K562 (cell line): ENCODE data around the gene RALGAPB. TPM values are rescaled to one million over a fixed set of nuclear protein-coding genes. Genes with fewer than 3 reads are reported as not detected.

Experiments
- ATAC-seq: fragments of 200-7000 bp; cut with Tn5 transposase; 3 replicates; pipeline ENCODE4 v1.9.1; 2020; ENCODE audit warnings: moderate library complexity
- BruUV-seq: library from RNA; stranded (reverse); fragments of 400-500 nt; replicated peaks from 2 replicates; lab custom pipeline; 2021; lab: Mats Ljungman, UMichigan
- CTCF ChIA-PET: fragments of 300-600 bp; formaldehyde crosslinking; extraction: SDS; loops from one replicate; lab custom pipeline; 2021; ENCODE audit warnings: low intra/inter-chr PET ratio; lab: Yijun Ruan, JAX
- POLR2A ChIA-PET: fragments of 300-600, 350-650 bp; sonication (Branson Sonifier 250); formaldehyde crosslinking; extraction: SDS; loops from one replicate; lab custom pipeline; 2021; ENCODE audit warnings: antibody characterized with exemption, inconsistent platforms; lab: Yijun Ruan, JAX
- DNase-seq, 4 experiments: peaks; one replicate each; pipeline versions ENCODE4 v3.0.0 to v3.0.0-alpha.2; 2011 to 2018; ENCODE audit warnings: low spot score in 3 of 4, mixed read lengths in 3 of 4; ENCODE audit errors: extremely low read depth in 1 of 4
- FAIRE-seq: peaks from 2 replicates; lab custom pipeline; 2011; peaks lifted over from hg19 to GRCh38; lab: Jason Lieb, UNC
- H2AFZ ChIP-seq: 2 replicates; pipeline ENCODE4 v1.6.0; 2011; ENCODE audit warnings: low read depth, low read length, control low read depth, inconsistent platforms
- H3K27ac ChIP-seq: fragments of 200-600 bp; 3 replicates; pipeline ENCODE4 v1.8.0; 2011; ENCODE audit warnings: low read depth, mild to moderate bottlenecking, control low read depth, inconsistent platforms, low read length, moderate library complexity, mixed read lengths; ENCODE audit errors: extremely low read depth
- H3K27me3 ChIP-seq, 2 experiments: fragments of 300-600 bp in 1 of 2; 2 replicates in 1 of 2; 3 replicates in 1 of 2; pipeline versions ENCODE4 v1.6.0 to v1.8.0; 2011; ENCODE audit warnings: inconsistent platforms in 2 of 2, low read length in 2 of 2, mild to moderate bottlenecking in 1 of 2, mixed read lengths in 1 of 2, moderate library complexity in 1 of 2; ENCODE audit not compliant: control insufficient read depth in 2 of 2, insufficient read depth in 2 of 2
- H3K36me3 ChIP-seq: fragments of 300-600 bp; 3 replicates; pipeline ENCODE4 v1.8.0; 2011; ENCODE audit warnings: mild to moderate bottlenecking, low read length, inconsistent platforms; ENCODE audit not compliant: control insufficient read depth, insufficient read depth
- H3K4me1 ChIP-seq, 2 experiments: fragments of 200-600 bp in 1 of 2; replicated peaks in 1 of 2; 2 replicates in 1 of 2; 3 replicates in 1 of 2; pipeline versions ENCODE4 v1.5.1 to v1.8.0; 2011; ENCODE audit warnings: inconsistent platforms in 2 of 2, low read length in 2 of 2, mild to moderate bottlenecking in 1 of 2, mixed read lengths in 1 of 2, moderate library complexity in 1 of 2; ENCODE audit not compliant: control insufficient read depth in 2 of 2, insufficient read depth in 2 of 2
- H3K4me2 ChIP-seq: 2 replicates; pipeline ENCODE4 v1.6.1; 2011; ENCODE audit warnings: low read length, control low read depth, inconsistent platforms, mixed read lengths; ENCODE audit not compliant: insufficient read depth
- H3K4me3 ChIP-seq: fragments of 200-600 bp; sonication (generic), shearing (Covaris generic); 2 replicates; pipeline ENCODE4 v1.5.1; 2016; ENCODE audit warnings: control low read depth, inconsistent platforms
- H3K79me2 ChIP-seq: fragments of 200-600 bp; 3 replicates; pipeline ENCODE4 v1.8.0; 2011; ENCODE audit warnings: low read length, inconsistent platforms; ENCODE audit not compliant: control insufficient read depth, insufficient read depth
- H3K9ac ChIP-seq, 2 experiments: 2 replicates each; pipeline versions ENCODE4 v1.6.0 to v1.6.1; 2011; ENCODE audit warnings: low read depth in 2 of 2, low read length in 2 of 2, control low read depth in 1 of 2, inconsistent platforms in 1 of 2, mild to moderate bottlenecking in 1 of 2, mixed read lengths in 1 of 2; ENCODE audit not compliant: insufficient read depth in 1 of 2
- H3K9me1 ChIP-seq: one replicate; pipeline ENCODE4 v1.6.0; 2011; ENCODE audit warnings: inconsistent platforms, mild to moderate bottlenecking, low read length, moderate library complexity; ENCODE audit not compliant: control insufficient read depth, insufficient read depth
- H3K9me3 ChIP-seq: replicated peaks from 2 replicates; pipeline ENCODE4 v1.5.1; 2011; ENCODE audit warnings: low read depth, low read length, inconsistent platforms; ENCODE audit not compliant: control insufficient read depth, insufficient read depth
- H4K20me1 ChIP-seq: replicated peaks from 2 replicates; pipeline ENCODE4 v1.6.1; 2011; ENCODE audit warnings: low read length, inconsistent platforms, mixed read lengths; ENCODE audit not compliant: control insufficient read depth, insufficient read depth
- CREBBP ChIP-seq: IDR thresholded peaks from one replicate; pipeline ENCODE4 v1.6.1; 2012; ENCODE audit warnings: low read depth, mild to moderate bottlenecking, control low read depth, inconsistent platforms, low read length
- MED1 ChIP-seq: sonication (generic); formaldehyde crosslinking; IDR thresholded peaks from 2 replicates; pipeline ENCODE4 v1.8.1; 2023; ENCODE audit warnings: missing genetic modification reagents, borderline replicate concordance
- TCF7L2 ChIP-seq: fragments of 150-350 bp; IDR thresholded peaks from 2 replicates; pipeline ENCODE4 v1.6.1; 2016; ENCODE audit warnings: low read depth, mild to moderate bottlenecking, low read length, moderate library complexity
- ZNF717 ChIP-seq: fragments of 250-450 bp; sonication (Bioruptor Pico); IDR thresholded peaks from 2 replicates; pipeline ENCODE4 v1.5.0; 2021
- WGBS: fragments of 100-300 bp; shearing (Covaris generic); methylation state at CpG from one replicate; pipeline ENCODE4 v1.1.6; 2016; ENCODE audit warnings: low coverage, mixed read lengths; ENCODE audit not compliant: insufficient coverage; ENCODE audit errors: missing lambda C conversion rate; 5-methylcytosine and 5-hydroxymethylcytosine counted together
- in situ Hi-C: fragments of 300-500 bp; cut with MboI; formaldehyde crosslinking; loops from 4 replicates; pipeline ENCODE4 v1.15.0; 2018; ENCODE audit warnings: inconsistent platforms, mixed read lengths
- intact Hi-C: fragments of 100-400 bp; cut with micrococcal nuclease; formaldehyde crosslinking; loops from 2 replicates; pipeline ENCODE4 v1.14.2; 2022
- polyA plus RNA-seq, 8 experiments: library from polyadenylated mRNA; depleted of rRNA in 4 of 8; stranded (reverse) in 5 of 8; unstranded in 3 of 8; fragments of >200 nt; fragmentation: Nextera tagmentation in 2 of 8; fragmentation: Illumina TruSeq in 1 of 8; extraction: Ambion mirVana in 2 of 8; extraction: Trizol in 1 of 8; gene quantifications; 2 replicates each; pipeline versions ENCODE4 v1.2.1 to v1.2.3, GENCODE V29; 2011 to 2014; ENCODE audit warnings: inconsistent platforms in 1 of 8, missing spikeins in 1 of 8
- total RNA-seq, 7 experiments: library from RNA; depleted of rRNA in 6 of 7; stranded (reverse); fragments of >200 nt in 6 of 7; fragmentation: Illumina TruSeq in 2 of 7; extraction: Trizol in 2 of 7; gene quantifications; 2 replicates each; pipeline versions ENCODE4 v1.2.1 to v1.2.3, GENCODE V29; 2011 to 2021; ENCODE audit warnings: low replicate concordance in 1 of 7
- TF ChIP-seq, protein P1 (sequence below), 2 experiments: fragments of 450-650 bp in 1 of 2; sonication (generic) in 1 of 2; formaldehyde crosslinking in 1 of 2; IDR thresholded peaks; 2 replicates each; pipeline versions ENCODE4 v1.7.1 to v1.9.0; 2016 to 2022; ENCODE audit warnings: inconsistent platforms in 1 of 2, mild to moderate bottlenecking in 1 of 2, missing genetic modification reagents in 1 of 2
- TF ChIP-seq, protein P2 (sequence below): fragments of 450-650 bp; formaldehyde crosslinking; IDR thresholded peaks from 2 replicates; pipeline ENCODE4 v1.4.0; 2020; ENCODE audit warnings: mild to moderate bottlenecking, moderate library complexity
- TF ChIP-seq, protein P3 (sequence below): fragments of 250-450 bp; sonication (Bioruptor Pico); IDR thresholded peaks from 2 replicates; pipeline ENCODE4 v1.4.0; 2020

RALGAPB gene
- total and polyA plus RNA-seq, 9 of the 15 experiments (the other 6 are each of a cell fraction or from before 2014, with no cell fraction given): 4.3 to 25.6 (median 13.6) TPM

DNA sequence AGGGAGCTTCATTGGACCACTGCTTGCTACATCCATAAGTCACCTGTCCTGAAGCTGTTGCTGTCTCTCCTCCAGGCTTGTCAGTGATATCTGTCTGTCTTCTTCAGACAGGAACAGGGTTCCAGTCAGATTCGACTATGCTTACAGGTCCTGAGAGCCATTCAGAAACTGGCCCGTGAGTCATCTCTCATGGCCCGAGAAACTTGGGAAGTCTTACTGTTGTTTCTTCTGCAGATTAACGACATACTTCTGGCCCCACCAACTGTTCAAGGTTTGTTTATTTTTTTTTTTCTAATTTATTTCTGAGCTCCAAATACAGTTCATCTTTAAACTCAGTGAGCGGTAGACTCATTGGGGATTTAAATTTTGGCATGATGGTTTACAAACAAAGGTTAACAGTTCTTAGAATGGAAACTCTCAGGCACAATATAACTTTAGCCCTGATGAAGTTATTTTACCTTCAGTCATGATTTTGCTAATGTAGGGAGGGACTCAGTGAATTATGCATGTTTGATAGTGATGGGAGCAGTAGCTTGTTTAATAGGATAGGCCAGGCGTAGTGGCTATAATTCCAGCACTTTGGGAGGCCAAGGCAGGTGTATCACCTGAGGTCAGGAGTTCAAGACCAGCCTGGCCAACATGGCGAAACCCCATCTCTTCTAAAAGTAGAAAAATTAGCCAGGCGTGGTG lies 24.7 kb downstream of the RALGAPB start:
- H3K4me2 ChIP-seq: no peak overlapping the region
- DNase-seq (no peak), FAIRE-seq (no peak), ATAC-seq (no peak)
- intact Hi-C loops: no loop called here
- POLR2A ChIA-PET: interaction anchor here (0.6 to 1.3 kb wide), 3 partner anchors 9 to 23 kb away, joined by 3 to 4 read pairs (median 3); no protein-coding TSS in a partner anchor
- BruUV-seq: no TSS peak
- H3K4me1 ChIP-seq: no peaks in the 10 kb centered on the region
- CTCF ChIA-PET: no interaction called here
- no peaks in the 10 kb centered on the region for H3K9me3 ChIP-seq
- H4K20me1 ChIP-seq: no peaks in the 10 kb centered on the region
- no peaks in the 10 kb centered on the region for H3K27me3 ChIP-seq
- in situ Hi-C loops: no loop called here
- H3K4me3 ChIP-seq: no peak overlapping the region
- H3K36me3 ChIP-seq: peaks cover 84% of the 10 kb centered on the region
- WGBS: 85% methylated on average over 8 of the region's 8 CpGs
- no peaks in the 10 kb centered on the region for H3K79me2 ChIP-seq
- no peak overlapping the region for H3K27ac ChIP-seq
- no peak overlapping the region for H2AFZ ChIP-seq
- no peak overlapping the region for H3K9ac ChIP-seq
- H3K9me1 ChIP-seq: no peaks in the 10 kb centered on the region
- TF ChIP-seq MED1 (CRISPR knock-in tag) (no peak), CREBBP (no peak), ZNF717 (CRISPR knock-in tag) (no peak), TCF7L2 (no peak)
- TF ChIP-seq, protein P1, sequence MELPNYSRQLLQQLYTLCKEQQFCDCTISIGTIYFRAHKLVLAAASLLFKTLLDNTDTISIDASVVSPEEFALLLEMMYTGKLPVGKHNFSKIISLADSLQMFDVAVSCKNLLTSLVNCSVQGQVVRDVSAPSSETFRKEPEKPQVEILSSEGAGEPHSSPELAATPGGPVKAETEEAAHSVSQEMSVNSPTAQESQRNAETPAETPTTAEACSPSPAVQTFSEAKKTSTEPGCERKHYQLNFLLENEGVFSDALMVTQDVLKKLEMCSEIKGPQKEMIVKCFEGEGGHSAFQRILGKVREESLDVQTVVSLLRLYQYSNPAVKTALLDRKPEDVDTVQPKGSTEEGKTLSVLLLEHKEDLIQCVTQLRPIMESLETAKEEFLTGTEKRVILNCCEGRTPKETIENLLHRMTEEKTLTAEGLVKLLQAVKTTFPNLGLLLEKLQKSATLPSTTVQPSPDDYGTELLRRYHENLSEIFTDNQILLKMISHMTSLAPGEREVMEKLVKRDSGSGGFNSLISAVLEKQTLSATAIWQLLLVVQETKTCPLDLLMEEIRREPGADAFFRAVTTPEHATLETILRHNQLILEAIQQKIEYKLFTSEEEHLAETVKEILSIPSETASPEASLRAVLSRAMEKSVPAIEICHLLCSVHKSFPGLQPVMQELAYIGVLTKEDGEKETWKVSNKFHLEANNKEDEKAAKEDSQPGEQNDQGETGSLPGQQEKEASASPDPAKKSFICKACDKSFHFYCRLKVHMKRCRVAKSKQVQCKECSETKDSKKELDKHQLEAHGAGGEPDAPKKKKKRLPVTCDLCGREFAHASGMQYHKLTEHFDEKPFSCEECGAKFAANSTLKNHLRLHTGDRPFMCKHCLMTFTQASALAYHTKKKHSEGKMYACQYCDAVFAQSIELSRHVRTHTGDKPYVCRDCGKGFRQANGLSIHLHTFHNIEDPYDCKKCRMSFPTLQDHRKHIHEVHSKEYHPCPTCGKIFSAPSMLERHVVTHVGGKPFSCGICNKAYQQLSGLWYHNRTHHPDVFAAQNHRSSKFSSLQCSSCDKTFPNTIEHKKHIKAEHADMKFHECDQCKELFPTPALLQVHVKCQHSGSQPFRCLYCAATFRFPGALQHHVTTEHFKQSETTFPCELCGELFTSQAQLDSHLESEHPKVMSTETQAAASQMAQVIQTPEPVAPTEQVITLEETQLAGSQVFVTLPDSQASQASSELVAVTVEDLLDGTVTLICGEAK (IDR thresholded peaks at IDR 0.05): no peak
- TF ChIP-seq, protein P1 (CRISPR knock-in tag; IDR thresholded peaks at IDR 0.05): no peak
- TF ChIP-seq, protein P2, sequence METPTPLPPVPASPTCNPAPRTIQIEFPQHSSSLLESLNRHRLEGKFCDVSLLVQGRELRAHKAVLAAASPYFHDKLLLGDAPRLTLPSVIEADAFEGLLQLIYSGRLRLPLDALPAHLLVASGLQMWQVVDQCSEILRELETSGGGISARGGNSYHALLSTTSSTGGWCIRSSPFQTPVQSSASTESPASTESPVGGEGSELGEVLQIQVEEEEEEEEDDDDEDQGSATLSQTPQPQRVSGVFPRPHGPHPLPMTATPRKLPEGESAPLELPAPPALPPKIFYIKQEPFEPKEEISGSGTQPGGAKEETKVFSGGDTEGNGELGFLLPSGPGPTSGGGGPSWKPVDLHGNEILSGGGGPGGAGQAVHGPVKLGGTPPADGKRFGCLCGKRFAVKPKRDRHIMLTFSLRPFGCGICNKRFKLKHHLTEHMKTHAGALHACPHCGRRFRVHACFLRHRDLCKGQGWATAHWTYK (CRISPR knock-in tag): no peak
- TF ChIP-seq, protein P3, sequence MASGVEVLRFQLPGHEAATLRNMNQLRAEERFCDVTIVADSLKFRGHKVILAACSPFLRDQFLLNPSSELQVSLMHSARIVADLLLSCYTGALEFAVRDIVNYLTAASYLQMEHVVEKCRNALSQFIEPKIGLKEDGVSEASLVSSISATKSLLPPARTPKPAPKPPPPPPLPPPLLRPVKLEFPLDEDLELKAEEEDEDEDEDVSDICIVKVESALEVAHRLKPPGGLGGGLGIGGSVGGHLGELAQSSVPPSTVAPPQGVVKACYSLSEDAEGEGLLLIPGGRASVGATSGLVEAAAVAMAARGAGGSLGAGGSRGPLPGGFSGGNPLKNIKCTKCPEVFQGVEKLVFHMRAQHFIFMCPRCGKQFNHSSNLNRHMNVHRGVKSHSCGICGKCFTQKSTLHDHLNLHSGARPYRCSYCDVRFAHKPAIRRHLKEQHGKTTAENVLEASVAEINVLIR (CRISPR knock-in tag): no peak
